WI38 (cell line): ENCODE data around the gene SURF6.

Source experiments
- H3K4me3 ChIP-seq: 2 replicates; pipeline ENCODE4 v1.5.1; 2011; ENCODE audit warnings: low read depth, mild to moderate bottlenecking, control low read depth, low read length
- TF ChIP-seq, protein P1 (sequence below): IDR thresholded peaks from 2 replicates; pipeline ENCODE4 v1.5.1; 2012; ENCODE audit warnings: low read depth, mild to moderate bottlenecking, control low read depth, low read length

SURF6 gene

DNA sequence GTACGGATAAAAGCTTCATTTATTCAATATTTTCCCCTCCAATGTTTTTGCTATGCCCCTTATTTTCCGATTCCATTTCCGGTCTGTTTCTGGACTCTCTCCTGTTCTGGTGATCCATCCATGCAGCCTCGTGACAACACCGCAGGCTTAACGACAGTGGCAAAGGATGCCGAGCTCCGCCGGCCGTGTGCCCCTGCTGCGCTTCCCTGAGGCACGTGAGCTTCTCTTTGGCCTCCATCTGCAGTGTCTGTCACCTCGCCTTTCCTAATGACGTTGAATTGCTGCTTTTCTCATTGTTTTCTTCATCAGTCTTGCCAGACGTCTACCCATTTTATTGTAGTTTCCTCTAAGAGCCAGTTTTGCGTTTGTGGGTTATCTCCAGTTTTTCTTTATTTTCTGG lies 28.7 kb downstream of the SURF6 start:
- H3K4me3 ChIP-seq: no peak overlapping the region
- TF ChIP-seq, protein P1, sequence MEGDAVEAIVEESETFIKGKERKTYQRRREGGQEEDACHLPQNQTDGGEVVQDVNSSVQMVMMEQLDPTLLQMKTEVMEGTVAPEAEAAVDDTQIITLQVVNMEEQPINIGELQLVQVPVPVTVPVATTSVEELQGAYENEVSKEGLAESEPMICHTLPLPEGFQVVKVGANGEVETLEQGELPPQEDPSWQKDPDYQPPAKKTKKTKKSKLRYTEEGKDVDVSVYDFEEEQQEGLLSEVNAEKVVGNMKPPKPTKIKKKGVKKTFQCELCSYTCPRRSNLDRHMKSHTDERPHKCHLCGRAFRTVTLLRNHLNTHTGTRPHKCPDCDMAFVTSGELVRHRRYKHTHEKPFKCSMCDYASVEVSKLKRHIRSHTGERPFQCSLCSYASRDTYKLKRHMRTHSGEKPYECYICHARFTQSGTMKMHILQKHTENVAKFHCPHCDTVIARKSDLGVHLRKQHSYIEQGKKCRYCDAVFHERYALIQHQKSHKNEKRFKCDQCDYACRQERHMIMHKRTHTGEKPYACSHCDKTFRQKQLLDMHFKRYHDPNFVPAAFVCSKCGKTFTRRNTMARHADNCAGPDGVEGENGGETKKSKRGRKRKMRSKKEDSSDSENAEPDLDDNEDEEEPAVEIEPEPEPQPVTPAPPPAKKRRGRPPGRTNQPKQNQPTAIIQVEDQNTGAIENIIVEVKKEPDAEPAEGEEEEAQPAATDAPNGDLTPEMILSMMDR: no peak

DNA sequence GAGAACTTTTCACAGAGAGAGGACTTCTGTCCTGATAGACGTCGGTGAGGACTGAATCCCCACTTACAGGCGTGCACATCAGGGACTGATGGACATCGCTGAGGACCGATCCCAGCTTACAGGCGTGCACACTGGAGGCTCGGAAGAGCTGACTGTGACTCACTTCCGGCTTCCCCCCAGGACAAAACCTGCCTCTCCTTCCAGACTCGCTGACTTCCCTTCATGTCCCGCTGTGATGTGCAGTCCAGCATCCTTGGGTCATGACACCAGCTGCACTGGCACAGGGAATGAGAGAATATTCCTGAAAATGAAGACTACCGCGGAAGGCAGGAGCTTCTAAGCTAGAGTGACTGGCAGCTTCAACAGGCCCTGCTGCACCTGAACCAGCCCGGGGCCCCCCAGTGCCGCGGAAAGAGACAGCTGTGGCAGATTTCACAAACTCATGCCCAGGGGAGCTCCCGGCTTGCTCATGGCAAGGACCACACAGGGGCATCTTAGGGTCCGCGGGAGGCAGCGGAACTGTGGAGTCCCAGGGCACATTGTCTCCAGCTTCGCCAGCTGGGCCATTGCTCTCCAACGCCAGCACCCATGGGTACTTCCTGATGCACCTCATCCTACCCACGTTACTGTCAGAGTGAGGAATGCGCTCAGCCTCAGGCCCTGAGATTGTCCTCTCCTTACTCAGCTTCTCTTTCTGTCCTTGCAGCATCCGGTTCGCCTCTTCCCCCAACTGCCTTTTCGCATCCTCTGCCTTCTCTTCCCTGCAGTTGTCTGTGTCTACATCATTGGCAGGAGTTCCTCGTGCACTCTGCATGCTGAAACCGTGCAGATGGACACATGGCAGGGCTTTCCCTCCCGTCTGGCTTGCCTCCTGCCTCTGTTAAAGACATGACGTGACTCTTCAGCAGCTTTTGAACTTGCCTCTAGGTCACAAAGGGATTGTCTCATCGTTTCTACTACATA lies 29.5 kb downstream of the SURF6 start:
- TF ChIP-seq, protein P1: no peak
- H3K4me3 ChIP-seq: no peak overlapping the region

DNA sequence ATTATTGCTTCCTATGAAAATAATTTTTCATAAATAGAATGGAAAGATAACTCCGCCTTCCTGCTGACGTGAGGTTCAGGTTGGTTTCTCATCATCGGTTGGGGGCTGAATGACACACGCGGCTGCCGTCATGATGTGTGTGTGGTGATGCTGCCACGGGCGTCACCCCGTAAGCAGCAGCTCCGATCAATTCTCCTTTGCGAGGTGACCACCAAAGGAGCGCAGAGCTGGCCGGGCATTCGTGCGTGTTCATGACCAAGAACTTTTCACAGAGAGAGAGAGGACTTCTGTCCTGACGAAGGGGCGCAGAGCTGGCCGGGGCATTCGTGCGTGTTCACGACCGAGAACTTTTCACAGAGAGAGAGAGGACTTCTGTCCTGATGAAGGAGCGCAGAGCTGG lies 30.3 kb downstream of the SURF6 start:
- TF ChIP-seq, protein P1: no peak
- H3K4me3 ChIP-seq: no peak overlapping the region

DNA sequence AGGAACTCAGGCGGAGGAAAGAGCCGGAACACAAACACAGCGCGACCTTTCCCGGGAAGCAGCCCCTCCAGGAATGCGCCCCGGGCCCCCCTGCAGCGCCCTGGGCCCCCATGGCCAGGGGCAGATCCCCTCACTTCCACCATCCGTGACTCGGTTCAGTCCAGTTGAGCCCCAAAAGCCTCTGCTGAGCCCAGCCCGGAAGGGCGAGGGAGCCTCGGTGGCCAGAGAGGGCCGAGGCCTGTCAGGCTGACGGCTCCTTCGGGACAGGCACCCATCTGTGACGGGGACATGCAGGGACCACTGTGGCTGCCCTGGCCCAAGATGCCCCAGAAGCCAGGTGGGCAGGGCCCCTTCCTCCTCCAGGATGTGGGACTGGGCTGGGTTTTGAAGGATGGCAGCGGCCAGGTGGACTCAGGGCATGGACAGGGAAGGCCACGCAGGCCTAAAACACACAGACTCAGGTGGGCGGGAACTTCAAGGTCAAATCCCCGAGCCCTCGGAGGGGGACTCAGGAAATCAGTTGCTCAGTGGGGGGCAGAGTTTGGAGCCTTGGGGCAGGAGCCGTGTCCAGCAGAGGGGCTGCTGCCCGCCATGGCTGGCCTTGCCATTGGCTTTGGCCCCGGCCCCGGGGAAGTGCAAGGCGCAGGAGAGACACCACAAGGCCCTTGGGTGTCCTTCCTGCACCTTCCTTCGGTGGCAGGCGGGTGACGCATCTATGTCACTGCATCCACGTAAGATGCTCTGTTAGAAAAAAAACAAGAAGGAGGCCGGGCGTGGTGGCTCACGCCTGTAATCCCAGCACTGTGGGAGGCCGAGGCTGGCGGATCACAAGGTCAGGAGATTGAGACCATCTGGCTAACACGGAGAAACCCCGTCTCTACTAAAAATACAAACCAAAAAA lies 31.3 kb downstream of the SURF6 start:
- no peak overlapping the region for H3K4me3 ChIP-seq
- TF ChIP-seq, protein P1: no peak

DNA sequence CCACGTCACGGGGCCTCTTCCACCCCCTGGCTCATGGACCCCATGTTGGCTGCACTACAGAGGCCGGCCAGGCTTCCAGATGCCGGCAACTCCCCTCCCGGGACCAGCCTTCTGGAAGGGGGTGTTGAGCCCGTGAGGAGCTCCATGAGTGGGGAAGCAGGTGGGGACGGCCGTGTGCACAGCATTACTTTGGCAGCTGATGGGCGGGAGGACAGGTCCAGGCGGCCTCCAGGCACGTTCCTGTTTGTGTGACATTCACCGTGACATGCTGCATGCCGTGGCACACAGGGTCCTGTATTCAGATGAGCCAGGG lies 31.9 kb downstream of the SURF6 start:
- no peak overlapping the region for H3K4me3 ChIP-seq
- TF ChIP-seq, protein P1: no peak

DNA sequence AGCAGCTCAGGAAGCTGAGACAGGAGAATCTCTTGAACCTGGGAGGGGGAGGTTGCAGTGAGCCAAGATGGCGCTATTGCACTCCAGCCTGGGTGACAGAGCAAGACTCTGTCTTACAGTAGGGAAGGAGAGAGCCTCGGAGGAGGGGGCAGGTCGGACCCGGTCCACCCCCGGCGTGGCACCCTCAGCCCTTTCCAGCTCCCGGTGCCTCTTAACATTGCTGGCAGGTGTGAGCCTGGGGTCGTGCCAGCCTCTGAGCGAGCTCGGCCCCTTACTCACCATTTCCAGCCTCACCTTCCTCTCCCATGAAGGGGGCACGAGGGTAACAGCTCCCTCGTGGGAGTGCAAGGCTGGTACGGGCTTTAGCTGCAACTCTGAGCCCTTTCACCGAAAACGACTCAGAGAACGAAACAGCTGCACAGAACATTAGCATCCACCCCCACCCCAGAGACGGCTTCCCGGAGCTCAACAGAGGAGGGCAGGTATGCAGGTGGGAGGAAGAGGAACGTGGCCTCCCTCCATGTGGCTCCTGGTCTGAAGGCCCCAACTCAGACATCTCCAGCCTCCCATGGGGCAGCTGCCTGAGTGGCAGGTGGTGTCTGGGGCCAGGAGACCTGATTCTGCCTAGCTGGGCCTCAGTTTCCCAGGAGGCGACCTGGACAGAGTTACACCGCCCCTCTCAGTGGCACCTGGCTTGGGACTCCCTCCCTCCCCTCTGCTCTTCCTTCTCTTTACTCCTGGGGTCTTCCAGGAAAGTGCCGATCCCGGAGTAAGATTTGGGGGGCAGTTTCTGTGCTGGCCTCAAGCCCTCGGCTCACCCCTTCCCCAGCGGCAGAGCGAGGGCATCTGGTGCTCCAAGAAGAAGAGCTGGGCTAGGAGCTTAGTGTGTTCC lies 32.5 kb downstream of the SURF6 start:
- TF ChIP-seq, protein P1: no peak
- no peak overlapping the region for H3K4me3 ChIP-seq
